GM12892 (cell line): Measurements from ENCODE around the gene TSFM.

Experiments used
- POLR2A ChIP-seq: IDR thresholded peaks from 2 replicates; pipeline ENCODE4 v1.6.1; 2011; ENCODE audit warnings: low read depth, low read length, control low read depth
- TAF1 ChIP-seq: IDR thresholded peaks from 2 replicates; pipeline ENCODE4 v1.6.1; 2011; ENCODE audit warnings: low read depth, mild to moderate bottlenecking, control low read depth, low read length, borderline replicate concordance

- no peak for TF ChIP-seq TAF1
- no peak for TF ChIP-seq POLR2A
Observed at GRCh38 chr12:57793920-57794319, 11.3 kb downstream of the TSFM start.
